Renal pelvis (tissue), 4 donors: ENCODE data around the gene SMIM35. TPM values are rescaled to one million over a fixed set of nuclear protein-coding genes. Genes with fewer than 3 reads are reported as not detected.
"Not testable (repeated sequence)": the region's sequence is repeated elsewhere in the genome, so short reads cannot be mapped to it uniquely, and the experiment has no call there.

Experiments used
- DNase-seq: peaks from one replicate; pipeline ENCODE4 v3.0.0-alpha.2; 2013
- polyA plus RNA-seq, 3 donors: library from polyadenylated mRNA; unstranded; fragments of 120-200 nt; gene quantifications; one replicate each; pipeline ENCODE4 v1.2.1, GENCODE V29; 2013; ENCODE audit not compliant: insufficient read length in 3 of 3

The SMIM35 gene
- polyA plus RNA-seq, 3 donors, result 0.09 to 0.11 (median 0.10) TPM

DNA sequence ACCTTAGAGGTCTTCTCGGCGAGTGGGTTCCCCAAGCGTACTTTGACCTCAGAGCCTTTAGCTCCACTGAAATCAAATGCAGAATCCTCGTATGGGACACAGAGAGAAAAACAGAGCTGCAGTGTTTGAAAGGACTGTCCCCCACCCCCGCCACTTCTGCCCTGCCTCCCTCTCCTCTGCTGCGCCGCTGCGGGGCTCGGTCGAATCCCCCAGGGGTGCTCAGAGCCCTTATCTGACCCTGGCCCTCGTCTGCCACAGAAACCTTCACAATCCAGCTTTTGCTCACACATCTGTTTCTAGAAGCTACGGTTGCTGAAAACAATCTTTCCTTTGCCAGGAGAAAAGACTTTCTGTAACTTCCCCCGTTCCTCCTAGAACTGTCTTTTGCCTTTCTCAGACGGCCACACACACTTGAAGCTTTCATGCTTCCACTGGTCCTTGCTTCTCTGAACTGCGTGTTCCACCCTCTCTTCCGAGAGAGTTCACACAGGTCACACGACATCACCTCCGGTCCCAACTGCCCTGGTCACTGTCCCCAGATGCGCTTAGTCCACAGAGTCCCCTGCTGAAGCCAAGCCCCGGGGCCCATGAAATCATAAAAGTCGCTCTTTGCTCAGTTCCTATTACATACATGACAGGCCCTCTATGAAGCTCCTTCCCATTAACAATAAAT, 3.7 kb downstream of the SMIM35 start:
- no peak for DNase-seq

DNA sequence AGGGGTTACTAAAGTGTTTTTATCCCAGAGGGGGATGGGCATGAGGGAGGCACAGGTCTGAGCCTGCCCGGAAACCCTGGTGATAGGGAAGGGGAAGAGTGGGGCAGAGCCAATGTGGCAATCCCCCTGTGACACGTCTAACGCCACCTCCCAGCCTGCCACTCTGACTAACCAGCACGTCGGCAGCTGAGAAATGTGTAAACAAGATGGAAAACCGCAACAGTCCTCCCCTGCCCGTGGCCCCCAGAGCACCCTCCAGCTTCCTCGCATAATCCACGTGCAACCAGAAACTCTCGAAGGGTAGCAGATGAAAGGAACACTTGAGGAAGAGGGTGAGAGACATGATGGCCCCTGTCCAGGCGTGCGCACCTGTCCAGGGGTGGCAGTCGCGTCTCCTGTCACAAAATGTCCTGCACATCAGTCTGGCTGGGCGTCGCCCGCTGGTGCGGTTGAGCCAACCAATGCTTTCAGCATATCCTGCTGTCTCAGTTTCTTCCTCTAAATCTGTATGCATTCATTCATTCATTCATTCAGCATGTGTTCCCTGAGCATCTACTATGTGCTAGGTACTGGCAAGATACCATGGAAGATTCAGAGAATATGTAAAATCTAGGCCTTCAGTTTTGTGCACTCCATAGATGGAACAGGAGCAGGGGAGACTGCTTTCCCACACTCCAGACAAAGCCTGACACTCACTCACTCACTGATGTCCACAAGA, 5.4 kb downstream of the SMIM35 start:
- DNase-seq, result no peak

DNA sequence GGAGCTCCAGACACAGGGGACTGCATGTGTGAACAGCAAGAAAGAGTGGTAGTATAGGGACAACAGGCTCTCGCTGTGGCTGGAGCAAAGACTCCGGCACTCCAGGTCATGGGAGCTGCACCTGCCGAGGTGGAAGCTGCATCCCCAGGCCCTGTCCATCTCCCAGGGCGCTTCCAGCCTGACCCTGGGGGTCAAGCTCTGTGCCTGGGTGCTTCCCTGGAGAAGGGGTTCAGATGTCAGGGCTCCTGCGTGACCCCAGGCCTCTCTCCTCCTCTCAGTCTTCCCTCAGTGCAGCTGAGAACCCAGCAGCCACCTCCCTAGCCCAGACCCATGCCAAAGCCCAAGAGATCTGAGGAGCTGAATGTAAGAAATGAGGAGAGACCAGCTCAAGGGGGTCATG, 6.5 kb downstream of the SMIM35 start:
- DNase-seq, result no peak

DNA sequence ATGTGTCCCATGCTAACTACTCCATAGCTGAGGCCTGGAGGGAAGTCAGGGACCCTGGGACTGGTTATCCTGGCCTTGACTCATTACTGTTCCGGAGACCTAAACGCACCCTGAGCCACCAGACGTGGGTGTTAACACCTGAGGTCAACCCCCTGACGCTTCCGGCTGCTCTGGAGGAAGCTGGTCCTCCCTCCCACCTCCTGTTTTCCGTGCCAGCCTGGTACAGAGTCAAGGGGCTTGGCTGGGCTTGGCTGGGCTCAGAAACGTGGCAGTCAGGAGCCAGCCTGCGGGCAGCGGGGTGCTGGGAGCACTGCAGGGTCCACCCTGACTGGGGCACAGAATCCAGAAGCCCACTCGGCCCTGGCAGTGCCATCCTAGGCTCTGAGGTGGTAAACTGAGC, 7.3 kb downstream of the SMIM35 start:
- DNase-seq, result no peak

DNA sequence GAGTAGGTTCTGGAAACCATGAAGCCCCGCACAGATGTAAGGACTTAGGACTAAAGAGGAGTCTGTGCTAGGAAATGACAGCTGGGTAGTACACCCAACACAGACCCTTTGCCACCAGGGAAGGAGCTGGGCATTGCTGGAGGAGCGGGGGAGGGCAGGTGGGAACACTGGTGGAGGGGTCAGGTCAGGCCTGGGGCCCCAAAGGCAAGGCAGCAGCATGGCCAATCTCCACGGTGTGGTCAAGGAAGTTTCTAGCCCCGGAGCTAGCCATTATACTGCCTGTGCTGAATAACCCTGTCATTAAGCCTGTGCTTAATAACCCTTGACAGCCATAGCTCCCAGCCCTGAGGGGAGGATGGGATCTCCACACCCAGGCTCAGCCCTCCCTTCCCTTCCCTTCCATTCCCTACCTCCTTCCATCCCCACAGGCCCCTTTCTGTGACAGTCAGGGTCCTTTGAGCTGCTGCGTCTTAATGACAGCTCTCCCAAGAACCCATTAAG, 7.8 kb downstream of the SMIM35 start:
- DNase-seq, result peak; percentile 82

DNA sequence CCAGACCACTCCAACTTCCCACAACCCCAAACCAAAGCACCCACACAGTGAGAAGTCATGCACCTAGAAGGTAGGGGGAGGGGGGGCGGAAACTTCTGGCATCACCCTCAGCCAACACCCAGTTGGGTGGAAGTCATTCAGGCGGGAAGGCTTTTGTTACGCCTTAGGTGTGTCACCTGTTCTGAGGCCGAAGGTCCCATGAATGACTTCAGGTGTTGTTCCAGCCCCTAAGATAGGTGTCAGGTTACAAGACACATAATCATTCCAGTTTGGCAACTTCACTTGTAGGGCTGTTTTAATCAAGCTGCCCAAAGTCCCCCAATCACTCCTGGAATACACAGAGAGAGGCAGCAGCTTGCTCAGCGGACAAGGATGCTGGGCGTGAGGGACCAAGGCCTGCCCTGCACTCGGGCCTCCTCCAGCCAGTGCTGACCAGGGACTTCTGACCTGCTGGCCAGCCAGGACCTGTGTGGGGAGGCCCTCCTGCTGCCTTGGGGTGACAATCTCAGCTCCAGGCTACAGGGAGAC, 9.9 kb downstream of the SMIM35 start, which contains the start of gene TMPRSS4:
TMPRSS4 (plus strand) TSS at position 325 of the 528 bp plus-strand sequence. CDS start 225 bp downstream, outside the sequence.
- peak; percentile 66 for DNase-seq

DNA sequence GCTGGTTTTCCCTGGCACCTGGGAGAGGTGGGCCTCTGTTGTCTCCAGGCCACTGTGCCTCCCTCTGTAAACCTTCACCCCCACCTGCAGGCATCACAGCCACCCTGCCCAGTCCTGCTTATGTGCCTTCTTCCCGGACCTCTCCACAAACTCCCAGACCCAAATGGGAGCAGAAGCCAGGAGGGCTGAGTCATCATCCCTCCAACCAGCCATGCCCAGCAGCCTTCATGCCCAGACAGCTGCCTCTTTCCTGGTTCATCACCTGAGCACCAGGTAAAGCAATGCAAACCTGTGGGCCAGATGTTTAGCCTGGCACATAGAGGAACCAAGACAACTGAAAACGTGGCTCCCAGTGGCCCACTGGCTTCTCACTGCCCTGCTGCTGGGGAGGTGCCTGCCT, 12.0 kb downstream of the SMIM35 start:
- no peak for DNase-seq

DNA sequence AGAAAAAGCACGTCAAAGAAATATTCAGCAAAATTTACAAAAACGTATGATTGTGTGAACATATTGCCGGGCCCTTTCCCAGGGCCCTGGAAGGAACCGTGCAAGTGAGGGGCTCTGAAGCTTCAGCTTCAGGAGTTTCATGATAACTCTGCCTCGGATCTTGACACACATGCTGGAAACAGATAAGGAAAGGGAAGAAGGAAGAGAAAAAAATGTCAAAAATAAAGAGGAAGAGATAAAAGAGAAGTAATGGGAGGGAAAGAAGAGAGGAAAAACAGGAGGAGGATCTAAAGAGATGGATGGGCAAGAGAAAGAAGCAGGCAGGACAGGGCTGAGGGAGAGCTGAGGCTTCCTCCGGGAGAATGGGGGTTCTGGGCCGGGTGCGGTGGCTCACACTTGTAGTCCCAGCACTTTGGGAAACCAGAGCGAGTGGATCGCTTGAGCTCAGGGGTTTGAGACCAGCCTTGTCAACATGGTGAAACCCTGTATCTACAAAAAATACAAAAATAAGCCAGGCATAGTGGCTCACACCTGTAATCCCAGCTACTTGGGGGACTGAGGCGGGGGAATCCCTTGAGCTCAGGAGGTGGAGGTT, 12.6 kb downstream of the SMIM35 start:
- no peak for DNase-seq

DNA sequence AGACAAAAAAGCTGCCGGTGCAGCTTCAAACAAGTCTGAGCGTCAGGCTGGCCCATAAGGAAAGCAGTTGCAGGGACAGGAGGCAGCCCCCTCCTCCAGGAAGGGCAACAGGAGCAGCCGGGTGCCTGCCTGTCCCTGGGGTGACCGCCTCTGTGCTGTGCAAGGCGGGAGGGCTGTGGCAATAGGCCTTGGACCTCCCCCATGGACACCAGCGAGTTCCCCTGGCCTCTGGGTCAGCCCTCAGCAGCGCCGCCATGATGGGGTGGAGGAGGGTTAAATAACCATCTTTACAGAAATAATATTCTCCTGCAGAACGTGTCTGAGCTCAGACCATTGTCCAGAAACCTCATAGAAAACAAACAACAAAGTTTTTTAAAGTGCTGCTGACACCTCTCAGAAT, 13.2 kb downstream of the SMIM35 start:
- no peak for DNase-seq

DNA sequence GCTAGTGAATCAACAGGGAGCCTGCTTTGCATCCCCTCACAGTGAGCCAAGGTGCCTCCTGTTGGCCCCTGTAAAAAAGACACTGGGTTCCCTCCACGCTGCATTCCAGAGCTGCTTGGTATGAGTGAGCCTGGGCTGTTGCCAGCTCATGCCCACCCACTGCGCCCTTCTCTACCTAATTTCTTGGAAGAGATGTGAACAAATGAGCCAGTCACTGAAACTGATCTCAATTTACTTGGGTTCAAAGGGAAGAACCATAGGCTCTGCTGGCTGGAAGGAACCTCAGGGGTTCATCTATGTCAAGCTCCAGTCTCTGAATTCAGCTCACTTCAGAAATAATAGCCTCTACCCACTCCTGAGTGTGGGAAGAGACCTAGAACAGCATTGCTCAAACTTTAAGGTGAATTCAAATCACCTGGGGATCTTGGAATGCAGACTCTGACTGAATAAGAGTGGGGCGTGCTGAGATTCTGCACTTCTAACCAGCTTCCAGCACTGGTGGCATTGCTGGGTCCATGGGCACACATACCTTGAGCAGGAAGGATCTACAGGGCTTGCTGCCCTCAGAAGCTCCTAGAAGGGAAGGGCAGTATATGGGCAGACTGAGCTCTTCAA, 15.2 kb downstream of the SMIM35 start:
- no peak for DNase-seq

DNA sequence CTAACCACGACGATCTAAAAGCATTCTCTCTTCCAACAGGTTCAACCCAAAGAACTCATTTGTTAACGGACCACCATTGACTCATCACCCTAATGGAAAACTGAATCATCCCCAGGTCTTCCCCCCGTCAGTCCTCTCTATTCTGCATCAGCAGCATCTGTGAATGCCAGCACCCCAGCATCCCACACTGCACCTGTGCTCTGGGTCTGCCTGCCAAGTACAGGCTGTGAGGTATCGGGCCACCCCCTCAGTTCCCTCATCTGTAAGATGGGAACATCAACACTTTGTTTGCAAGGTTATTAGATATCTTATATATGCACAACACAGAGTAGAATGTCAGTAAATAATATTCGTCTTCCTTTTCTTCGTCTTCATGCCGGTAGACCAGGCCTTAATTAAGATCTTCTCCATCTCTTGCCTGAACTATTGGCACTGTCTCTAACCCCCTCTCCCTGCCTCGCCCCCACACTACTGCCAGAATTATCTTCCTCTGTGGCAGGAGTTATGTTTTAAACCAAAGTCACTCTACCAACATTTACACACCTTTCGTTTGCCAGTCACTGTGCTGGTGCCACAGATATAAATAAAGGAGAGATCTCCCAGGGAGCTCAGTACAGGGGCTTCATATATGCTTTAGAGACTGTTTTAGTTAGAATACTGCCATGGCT, 17.7 kb downstream of the SMIM35 start:
- DNase-seq, result no peak

DNA sequence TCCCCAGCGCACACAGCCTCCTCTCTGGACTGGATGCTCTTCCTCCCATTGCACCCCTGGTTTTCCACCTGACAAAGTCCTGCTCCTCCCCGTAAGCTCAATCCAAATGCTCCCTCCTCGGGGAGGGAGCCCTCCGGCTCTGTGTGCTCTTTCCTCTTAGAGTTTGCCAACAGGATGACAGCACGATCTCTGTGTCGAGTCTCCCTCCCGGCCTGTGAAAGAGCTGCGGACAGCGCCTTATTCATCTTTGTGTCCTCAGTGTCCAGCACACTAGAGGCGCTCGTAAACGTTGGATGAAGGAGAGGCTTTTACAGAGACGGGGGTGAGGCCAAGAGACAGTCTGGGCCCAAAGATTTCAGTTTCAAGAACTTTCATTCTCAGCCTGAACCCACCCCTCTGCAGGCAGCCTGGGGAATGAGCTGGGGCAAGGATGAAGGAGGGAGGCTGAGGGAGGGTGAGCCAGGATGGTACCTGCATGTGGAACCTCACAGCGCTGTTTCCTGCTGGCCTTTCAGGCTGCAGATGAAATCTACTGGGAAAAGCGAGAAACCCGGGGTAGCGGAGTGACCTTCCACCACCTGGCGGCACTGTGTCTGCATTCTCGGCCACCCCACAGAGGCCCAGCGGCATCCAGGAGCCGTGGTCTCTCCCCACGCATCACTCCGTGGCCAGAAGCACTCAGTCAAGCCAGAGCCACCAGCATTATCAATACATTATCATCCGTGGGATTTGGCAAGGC, 18.4 kb downstream of the SMIM35 start:
- DNase-seq, result no peak

DNA sequence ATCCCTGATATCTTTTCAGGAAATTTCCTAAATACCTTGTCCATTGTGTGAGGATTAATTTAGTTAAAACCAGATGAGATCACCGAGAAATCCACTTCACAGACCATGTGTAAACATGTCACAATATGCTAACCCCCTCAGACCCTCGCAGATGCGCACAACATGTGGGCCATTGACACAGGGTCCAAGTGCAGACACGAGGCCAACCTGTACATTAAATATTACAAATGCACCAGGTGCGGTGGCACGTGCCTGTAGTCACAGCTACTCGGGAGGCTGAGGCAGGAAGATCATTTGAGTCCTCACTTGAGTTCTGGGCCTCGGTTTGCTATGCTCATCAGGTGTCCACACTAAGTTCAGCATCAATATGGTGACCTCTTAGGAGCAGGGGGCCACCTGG, 19.8 kb downstream of the SMIM35 start:
- no peak for DNase-seq

DNA sequence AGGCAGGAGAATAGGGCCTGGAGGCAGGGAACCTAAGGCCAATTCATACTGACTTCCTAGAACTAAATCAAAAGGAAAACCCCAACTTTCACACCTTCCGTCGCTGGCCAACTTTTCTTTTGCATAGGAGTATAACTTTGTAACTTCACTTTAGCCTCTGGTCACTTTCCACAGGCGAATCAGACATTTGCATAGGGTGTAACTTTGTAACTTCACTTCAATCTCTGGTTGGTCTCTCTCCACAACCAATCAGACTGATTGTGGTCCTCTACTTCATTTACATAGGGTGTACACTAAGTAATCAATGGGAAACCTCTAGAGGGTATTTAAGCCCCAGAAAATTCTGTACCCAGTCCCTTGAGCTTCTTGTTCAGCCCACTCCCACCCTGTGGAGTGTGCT, 21.4 kb downstream of the SMIM35 start:
- DNase-seq, result no peak

DNA sequence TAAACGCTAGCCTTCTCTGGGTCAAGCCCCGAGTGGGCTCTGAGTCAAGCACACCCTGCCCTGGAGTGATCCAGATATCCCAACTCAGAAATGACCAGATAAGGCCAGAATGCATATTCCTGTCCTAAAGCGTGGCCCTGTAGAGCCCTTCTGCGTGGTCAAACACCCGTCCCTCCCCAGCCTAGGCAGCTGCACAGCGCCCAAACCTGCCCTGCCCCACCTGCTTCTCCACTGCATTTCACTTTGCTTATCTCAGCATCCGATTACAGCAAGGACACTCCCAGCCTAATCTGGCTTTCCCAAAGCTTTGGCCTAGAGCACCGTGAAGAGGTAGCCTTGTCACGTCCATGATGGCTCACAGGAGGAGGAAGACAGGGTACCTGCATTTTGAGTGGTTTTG, 21.8 kb downstream of the SMIM35 start:
- no peak for DNase-seq

DNA sequence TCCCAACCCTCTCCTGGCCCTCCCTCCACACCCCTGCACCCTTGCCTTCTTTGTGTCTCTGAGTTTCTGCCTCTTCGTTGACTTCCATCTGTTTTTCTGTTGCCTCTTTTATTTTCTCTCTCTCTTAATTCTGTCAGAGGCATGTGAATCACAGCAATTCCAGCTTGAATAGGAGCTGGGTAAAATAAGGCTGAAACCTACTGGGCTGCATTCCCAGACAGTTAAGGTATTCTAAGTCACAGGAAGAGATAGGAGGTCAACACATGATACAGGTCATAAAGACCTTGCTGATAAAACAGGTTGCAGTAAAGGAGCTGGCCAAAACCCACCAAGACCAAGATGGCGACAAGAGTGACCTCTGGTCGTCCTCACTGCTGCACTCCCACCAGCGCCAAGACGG, 24.1 kb downstream of the SMIM35 start:
- DNase-seq, result not testable (repeated sequence)

DNA sequence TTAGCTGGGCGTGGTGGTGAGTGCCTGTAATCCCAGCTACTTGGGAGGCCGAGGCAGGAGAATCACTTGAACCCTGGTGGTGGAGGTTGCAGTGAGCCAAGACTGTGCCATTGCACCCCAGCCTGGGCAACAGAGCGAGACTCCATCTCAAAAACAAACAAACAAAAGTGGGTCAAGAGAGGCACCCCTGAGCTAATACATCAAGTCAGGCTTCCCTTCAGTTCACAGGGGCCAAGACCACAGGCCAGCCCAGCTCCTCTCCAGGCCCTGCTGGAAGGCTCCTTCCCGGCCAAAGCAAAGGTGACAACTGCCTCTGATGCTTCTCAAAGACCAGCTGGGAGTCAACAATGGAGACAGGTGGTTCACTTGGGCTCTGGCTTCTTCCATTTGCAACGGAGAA, 24.6 kb downstream of the SMIM35 start:
- DNase-seq, result not testable (repeated sequence)

DNA sequence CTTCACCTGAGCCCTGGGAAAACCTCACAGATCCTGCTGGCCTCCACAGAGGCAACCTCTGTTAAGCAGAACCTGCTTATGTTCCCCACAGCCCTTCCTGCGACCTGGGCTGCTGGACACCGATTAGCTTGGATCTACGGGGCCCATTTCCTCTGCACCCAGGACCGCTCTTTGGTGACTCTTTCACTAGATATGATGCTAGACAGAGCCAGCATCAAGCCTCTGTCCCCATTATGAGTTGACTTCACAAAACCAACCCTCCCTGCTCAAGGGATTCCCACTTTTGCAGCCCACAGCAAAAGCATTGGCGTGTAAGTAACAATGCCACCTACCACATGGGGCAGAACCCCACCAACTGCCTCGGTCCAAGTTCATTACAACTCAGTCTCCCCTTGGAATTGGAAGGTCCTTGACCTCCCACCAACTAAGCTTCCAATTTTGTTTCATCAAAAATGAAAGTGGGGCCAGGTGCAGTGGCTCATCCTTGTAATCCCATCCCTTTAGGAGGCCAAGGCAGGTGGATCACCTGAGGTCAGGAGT, 25.1 kb downstream of the SMIM35 start:
- DNase-seq, result no peak

DNA sequence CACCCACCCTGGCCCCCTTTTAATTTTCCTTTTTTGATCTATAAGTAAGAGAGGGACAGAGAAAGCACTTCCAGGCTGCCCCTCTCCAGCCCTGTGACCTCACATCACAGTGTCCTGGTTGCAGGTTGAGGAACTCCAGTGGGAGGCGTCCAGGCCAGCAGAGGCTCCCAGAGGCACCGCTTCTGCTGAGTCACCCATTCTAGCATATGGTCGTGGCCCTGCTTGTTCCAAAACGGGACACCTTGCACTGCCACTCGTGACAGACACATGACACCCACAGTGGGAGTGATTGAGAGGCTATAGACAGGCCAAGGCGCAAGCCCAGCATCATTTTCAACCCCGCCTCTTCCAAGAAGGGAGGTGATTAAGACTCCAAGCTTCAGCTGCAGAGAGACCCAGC, 25.9 kb downstream of the SMIM35 start:
- no peak for DNase-seq

DNA sequence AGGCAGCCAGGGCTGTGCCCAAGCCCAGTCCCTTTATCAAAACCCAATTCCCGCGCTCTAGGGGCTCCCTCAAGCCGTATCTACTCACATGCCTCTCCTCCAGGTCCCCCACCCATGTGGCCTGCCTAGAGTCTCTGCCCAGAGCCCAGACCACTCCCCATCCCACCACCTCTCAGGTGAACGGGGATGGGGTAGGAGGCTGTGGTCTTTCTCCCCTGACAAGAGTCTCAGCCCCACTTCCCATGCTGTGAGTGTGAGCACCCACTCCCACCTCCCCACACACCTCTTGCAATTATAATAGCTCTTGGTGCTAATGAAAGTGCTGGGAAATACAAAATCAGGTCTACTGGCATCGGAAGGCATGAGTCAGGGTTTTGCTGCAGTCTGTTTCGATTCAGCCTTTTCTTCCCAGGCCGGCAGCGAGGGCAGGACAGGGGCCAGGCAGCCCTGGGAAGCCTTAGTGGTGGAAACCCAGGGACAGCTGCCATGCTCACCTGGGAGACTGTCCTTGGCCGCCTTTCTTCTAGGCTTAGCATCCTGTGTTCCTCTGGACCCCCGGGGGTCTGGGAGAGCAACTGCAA, 26.6 kb downstream of the SMIM35 start:
- no peak for DNase-seq
